NCI-H345 treated with DMSO at 0.1 percent for 48 hours (cell line): Measurements from ENCODE around the gene SLC2A10.

Experiments
- DNase-seq: peaks from one replicate; lab custom pipeline; 2025; ENCODE audit not compliant: unreplicated experiment; lab: John Stamatoyannopoulos, UW

The SLC2A10 gene

GRCh38 chr20:46681032-46681854, 28.2 kb upstream of the SLC2A10 start:
- DNase-seq, result peak; percentile 26

- no peak for DNase-seq
Measured at GRCh38 chr20:46682063-46682821, 27.2 kb upstream of the SLC2A10 start.

GRCh38 chr20:46683011-46683667, 26.3 kb upstream of the SLC2A10 start:
- DNase-seq, result no peak

- DNase-seq, result no peak
Measured at GRCh38 chr20:46683668-46683938, 25.8 kb upstream of the SLC2A10 start.

GRCh38 chr20:46683939-46684750, 25.3 kb upstream of the SLC2A10 start:
- DNase-seq, result no peak

GRCh38 chr20:46688151-46689081, 21.0 kb upstream of the SLC2A10 start:
- no peak for DNase-seq

- DNase-seq, result peak; percentile 61
Measured at GRCh38 chr20:46689082-46689753, 20.2 kb upstream of the SLC2A10 start, which contains the start of gene TP53RK. TP53RK (minus strand) TSS chr20:46689444; CDS start chr20:46689414, 30 bp downstream.

GRCh38 chr20:46689754-46690085, 19.7 kb upstream of the SLC2A10 start:
- no peak for DNase-seq

GRCh38 chr20:46690219-46691106, 19.0 kb upstream of the SLC2A10 start:
- no peak for DNase-seq

- DNase-seq, result no peak
Measured at GRCh38 chr20:46691196-46691595, 18.3 kb upstream of the SLC2A10 start.

- no peak for DNase-seq
Measured at GRCh38 chr20:46694484-46694883, 15.0 kb upstream of the SLC2A10 start.

GRCh38 chr20:46695892-46696291, 13.6 kb upstream of the SLC2A10 start:
- no peak for DNase-seq

GRCh38 chr20:46696791-46697279, 12.6 kb upstream of the SLC2A10 start:
- no peak for DNase-seq

GRCh38 chr20:46698788-46699187, 10.7 kb upstream of the SLC2A10 start:
- DNase-seq, result no peak

- no peak for DNase-seq
Measured at GRCh38 chr20:46699651-46700359, 9.6 kb upstream of the SLC2A10 start.

- DNase-seq, result no peak
Measured at GRCh38 chr20:46700481-46700880, 9.0 kb upstream of the SLC2A10 start.

GRCh38 chr20:46701057-46701456, 8.4 kb upstream of the SLC2A10 start:
- DNase-seq, result no peak

GRCh38 chr20:46701556-46701955, 7.9 kb upstream of the SLC2A10 start:
- no peak for DNase-seq
